Measurements from ENCODE around the gene ST6GALNAC5.
"Not testable (repeated sequence)": the region's sequence is repeated elsewhere in the genome, so short reads cannot be mapped to it uniquely, and the experiment has no call there.

ST6GALNAC5 gene

GRCh38 chr1:76939050-76939816 is 72.0 kb downstream of the ST6GALNAC5 start:
- peak; percentile 60 for DNase-seq

GRCh38 chr1:76939817-76940216 is 72.5 kb downstream of the ST6GALNAC5 start:
- DNase-seq, result peak; percentile 22

DNA sequence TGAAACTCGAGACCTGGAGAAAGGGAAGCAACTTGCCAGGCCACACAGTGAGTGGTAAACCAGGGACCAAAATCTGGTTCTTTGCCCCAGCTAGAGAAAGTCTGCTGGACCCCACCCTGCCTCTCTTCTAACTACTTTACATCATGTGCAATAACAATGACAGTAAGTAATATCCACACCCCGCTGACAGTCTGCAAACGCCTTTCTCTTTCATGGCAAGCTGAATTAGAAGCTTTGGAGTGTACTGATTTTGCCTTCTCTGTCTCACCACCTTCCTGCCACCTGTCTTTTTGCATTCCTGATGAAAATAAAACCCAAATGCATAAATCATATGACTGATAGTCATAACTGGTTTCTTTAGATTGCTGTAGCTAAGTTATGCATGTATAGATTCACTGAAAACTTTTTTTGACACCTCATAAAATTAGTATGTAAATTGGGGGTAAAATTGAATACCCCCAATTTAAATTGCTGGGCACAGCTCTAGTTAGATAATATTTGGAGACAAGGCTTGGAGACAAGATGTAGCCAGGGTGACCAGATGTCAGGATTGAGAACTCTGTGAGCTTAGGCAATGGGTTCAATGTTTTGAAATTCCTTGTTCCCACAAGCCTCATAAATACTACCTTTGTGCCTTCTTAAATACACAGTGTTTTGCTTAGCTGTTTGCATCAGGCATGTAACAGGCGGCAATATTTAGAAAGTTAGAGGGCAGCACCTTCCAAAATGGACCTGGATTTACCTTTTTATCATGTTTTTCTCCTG is 73.5 kb downstream of the ST6GALNAC5 start:
- no peak for DNase-seq

GRCh38 chr1:76942549-76942948 is 75.3 kb downstream of the ST6GALNAC5 start:
- DNase-seq, result no peak

- no peak for DNase-seq
Observed at GRCh38 chr1:76944942-76945341, 77.7 kb downstream of the ST6GALNAC5 start.

GRCh38 chr1:76948846-76949245 is 81.6 kb downstream of the ST6GALNAC5 start:
- no peak for DNase-seq

GRCh38 chr1:76949503-76949902 is 82.2 kb downstream of the ST6GALNAC5 start:
- no peak for DNase-seq

DNA sequence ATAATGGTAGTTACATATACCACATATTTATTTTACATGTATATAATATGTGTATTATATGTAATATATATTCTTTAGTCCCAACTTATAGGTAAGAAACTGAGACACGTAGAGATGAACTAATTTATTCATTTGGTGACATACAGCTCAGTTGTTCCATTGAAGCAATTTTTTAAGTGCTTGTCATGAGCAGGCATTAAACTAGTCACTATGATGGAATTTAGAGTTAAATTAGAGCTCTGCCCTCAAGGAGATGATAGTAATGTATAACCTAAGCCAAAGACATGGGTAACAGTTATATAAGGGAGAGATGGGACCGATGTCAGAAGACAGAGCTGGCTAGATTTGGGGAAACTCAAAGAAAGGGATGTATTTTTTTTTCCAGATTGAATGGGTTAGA is 83.0 kb downstream of the ST6GALNAC5 start:
- no peak for DNase-seq

DNA sequence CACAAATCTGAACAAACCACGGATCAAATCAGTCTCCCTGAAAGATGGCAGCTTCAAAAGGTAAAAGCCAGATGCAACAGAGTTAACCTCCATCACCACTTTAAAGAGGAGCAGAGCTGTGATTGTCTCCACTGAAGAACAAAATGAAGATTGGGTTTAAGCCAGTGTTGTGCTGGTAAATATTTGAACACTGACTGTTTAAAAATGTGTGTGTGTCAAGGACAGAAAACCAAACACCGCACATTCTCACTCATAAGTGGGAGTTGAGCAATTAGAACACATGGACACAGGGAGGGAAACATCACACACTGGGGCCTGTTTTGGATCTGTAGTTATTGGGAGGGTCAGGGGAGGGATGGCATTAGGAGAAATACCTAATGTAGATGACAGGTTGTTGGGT is 83.9 kb downstream of the ST6GALNAC5 start:
- DNase-seq, result no peak

- no peak for DNase-seq
Observed at GRCh38 chr1:76955652-76956051, 88.4 kb downstream of the ST6GALNAC5 start.

- DNase-seq, result no peak
Observed at GRCh38 chr1:76957961-76958360, 90.7 kb downstream of the ST6GALNAC5 start.

GRCh38 chr1:76958828-76959227 is 91.5 kb downstream of the ST6GALNAC5 start:
- no peak for DNase-seq

GRCh38 chr1:76959556-76959955 is 92.3 kb downstream of the ST6GALNAC5 start:
- DNase-seq, result no peak

DNA sequence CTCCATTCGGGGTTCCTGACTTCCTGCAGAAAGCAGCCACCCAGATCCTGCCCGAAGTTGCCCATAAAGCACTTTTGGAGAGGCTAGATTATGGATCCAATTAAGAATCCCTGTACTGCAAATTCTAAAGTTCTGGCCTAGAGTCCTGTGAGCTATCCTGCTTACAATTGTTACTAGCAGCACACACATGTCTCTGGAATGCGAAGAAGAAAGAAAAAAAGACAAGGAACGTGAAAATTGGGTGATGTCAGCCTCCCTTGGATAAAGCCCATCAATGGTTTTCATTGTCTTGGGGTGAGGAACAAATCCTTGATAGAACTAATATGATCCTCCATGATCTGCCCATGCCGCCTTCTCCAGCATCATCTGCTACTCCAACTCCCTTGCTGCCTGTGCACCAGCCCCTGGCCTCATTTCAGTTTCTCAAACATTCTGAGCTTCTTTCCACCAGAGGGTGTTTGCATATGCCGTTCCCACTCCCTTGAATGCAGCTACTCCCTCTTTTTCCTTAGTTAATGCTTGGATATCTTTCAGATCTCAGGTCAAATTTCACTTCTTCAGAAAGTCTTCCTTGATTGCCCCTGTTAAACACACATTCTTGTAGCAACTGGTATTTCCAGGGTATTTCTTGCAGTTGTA is 94.0 kb downstream of the ST6GALNAC5 start:
- DNase-seq, result no peak

DNA sequence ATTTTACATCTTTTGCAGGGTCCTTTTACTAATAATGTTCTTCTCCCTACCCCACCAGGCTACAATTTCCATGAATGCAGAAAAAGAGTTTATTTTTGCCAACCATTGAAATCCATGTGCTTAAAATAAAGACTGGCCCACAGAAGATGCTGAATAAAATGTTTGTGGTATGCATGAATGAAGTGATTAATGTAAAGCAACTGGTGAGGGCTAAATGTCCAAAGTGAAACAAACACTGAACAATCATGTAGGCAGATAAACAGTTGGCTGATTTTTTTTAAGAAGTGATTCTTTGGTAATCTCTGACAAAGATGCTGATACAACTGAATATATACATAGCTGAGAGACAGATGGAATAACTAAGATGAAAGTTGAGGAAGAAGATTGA is 94.5 kb downstream of the ST6GALNAC5 start:
- DNase-seq, result no peak

DNA sequence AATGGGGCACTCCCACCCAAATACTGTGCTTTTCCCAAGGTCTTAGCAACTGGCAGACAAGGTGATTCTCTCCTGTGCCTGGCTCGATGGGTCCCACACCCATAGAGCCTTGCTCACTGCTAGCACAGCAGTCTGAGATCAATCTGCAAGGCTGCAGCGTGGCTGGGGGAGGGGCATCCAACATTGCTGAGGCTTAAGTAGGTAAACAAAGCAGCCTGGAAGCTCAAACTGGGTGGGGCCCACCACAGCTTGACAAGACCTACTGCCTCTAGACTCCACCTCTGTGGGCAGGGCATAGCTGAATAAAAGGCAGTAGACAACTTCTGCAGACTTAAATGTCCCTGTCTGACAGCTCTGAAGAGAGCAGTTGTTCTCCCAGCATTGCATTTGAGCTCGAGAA is 114.0 kb downstream of the ST6GALNAC5 start:
- DNase-seq, result not testable (repeated sequence)

- no peak for DNase-seq
Observed at GRCh38 chr1:76989976-76990375, 122.7 kb downstream of the ST6GALNAC5 start.

- no peak for DNase-seq
Observed at GRCh38 chr1:76993036-76993435, 125.8 kb downstream of the ST6GALNAC5 start.

DNA sequence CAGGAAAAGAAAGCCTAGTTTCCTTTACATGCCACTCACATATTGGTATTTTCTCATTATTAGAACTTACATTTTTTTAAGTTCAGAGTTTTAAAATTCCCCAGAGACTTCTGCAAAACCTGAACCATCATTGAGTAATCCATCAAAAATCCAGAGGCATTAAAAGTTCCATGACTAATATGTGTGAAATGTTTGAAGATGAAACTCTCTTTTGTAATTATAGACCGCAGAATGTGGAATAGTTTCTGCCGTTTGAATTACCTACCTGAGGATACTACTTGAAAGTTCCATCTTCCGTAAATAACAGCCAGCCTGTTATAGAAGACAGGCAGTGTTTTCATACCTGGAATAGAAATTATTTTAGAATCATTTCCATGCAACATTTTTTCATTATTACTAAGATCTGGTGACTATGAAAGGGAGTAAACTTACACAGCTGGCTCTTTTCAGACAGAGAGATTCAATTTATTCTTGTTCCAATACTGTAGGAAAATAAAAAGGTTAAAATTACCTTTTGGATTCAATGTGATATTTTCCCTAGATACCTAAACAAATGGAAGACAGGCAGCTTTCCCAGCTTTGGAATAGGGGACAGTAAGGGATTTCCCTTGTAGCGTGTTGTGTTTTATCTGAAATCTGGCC is 131.4 kb downstream of the ST6GALNAC5 start:
- no peak for DNase-seq

DNA sequence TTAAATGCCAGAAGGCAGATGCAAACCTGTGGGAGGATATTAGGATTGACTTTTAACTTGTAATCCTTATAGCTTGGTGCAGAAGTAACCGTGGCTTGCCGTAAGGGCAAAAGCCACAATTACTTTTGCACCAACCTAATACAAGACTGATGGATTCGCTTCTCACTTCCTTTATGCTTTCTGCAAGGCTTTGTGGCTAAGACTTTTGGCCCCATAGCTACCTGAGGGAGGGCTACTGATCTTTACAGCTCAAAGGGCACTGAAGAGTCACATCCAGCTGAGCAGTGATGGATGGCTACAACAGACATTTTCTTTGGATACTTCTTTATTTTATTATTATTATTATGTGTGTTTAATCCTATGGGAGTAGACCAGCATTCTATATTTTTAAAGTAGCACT is 140.4 kb downstream of the ST6GALNAC5 start:
- no peak for DNase-seq

- no peak for DNase-seq
Observed at GRCh38 chr1:77010937-77011336, 143.7 kb downstream of the ST6GALNAC5 start.

GRCh38 chr1:77012066-77012465 is 144.8 kb downstream of the ST6GALNAC5 start:
- no peak for DNase-seq

DNA sequence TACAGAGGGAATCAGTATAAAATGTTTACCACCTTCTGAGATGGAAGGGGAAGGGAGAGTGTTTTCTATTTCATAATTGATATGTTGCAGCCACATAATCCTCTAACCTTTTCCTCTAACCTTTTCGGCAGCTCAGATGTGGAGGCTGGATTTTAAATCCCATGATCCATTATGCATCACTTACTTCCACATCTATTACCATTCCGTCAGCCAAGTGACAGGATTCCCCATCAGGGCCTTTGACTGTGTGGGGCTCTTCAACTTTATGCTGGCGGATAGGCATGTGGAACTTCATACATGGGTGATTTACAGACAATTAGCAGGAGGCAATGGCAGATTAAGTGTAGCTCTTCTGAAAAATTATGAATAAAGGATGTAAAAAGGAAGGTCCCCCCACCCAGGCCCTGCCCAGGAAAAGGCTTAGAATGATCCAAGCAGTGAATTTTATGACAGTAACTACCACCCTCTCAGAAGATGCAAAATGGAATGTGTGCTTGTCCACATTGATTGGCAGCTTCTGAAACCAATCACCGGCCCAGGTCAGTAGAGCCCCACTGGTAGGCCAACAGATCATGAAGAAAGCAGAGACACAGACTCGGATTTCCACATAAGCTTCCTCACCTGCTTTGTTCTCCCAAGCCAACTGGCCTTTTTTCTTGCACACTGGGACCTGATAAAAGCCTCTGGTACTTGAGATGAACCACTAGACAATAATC is 147.0 kb downstream of the ST6GALNAC5 start:
- no peak for DNase-seq
